Right lung (tissue), 5 donors: ENCODE measurements around the gene TMEM242. TPM values are rescaled to one million over a fixed set of nuclear protein-coding genes. Genes with fewer than 3 reads are reported as not detected.

Experiments used
- DNase-seq, 2 donors: peaks; one replicate each; pipeline ENCODE4 v3.0.0-alpha.2; 2013
- polyA plus RNA-seq, 5 donors: library from polyadenylated mRNA; unstranded; fragments of 120-200 nt; gene quantifications; one replicate each; pipeline versions ENCODE4 v1.2.1 to v1.2.3, GENCODE V29; 2013; ENCODE audit warnings: inconsistent platforms in 1 of 5, low replicate concordance in 1 of 5; ENCODE audit not compliant: insufficient read length in 5 of 5, insufficient read depth in 1 of 5

The TMEM242 gene
- polyA plus RNA-seq, 5 donors, result 11.9 to 16.0 (median 13.3) TPM

DNA sequence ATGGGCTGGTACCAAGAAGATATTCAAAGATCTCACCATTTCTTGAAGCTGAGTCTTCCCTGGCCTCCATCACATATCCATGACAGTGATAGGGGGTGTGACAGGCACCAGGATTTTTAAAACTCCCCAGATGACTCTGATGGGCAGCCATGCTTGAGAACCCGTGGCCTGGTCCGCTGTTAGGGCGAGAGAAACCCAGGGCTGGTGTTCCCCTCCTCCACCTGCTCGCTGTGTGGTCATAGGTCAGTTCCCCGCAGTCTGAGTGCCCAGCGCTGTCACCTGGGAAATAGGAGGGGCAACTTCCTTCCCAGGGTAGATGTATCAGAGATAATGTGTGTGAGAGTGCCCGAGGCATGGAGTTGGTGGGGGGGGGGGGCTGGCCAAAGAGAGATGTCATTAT, 50.9 kb downstream of the TMEM242 start:
- DNase-seq, result no peak

DNA sequence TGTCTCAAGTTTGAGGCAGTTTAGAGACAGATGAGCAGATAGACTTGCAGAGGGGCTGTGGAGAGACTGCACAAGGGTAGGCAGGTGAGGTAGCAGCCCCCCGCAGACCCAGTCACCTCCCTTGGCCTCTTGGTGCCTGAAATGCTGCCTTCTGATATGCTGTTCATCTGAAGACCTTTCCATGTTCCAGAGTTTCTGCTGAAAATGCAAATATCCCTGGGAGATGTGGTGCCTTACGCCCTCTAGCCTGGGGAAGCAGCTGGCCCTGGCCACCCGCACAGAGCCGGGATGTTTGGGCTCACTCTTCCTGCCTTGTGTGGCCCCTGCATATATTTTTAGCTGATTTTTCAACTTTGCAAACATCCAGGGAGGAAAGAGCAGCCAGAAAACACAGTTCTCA, 51.4 kb downstream of the TMEM242 start:
- DNase-seq, result no peak

DNA sequence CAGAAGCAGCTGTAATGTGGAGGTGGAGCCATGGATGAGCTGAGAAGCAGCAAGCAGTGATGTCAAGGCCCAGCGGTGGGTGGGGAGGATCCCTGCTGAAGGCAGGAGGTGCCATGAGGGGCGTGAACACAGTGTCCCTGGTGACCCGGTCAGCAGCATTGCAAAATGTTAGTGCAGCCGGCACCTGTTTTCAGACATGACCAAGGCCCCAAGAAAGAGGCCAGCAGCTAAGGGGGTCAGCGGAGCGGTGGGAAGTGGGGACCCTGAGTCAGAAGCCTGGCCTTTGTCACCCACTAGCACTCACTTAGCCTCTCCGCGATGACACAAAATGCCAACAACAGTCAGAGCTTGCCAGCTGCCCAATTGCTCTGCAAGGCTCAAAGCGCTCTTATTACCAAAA, 51.9 kb downstream of the TMEM242 start:
- DNase-seq, result no peak

DNA sequence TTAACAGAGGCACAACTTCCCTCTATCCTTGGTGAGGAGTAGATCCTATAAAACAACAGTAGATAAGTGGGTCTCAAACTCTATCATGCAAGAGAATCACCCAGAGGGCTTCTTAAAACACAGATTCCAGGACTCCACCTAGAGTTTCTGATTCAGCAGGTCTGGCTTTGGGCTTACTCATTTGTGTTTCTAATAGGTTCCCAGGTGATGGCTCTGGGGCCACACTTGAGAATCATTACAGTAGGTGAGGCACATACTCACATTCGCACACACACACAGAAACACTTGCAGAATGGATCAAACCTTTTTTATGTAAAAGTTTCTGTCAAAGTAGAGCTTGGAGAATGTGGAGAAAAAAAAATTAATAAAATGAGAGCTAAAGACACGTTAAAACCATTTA, 52.4 kb downstream of the TMEM242 start:
- DNase-seq, result no peak

DNA sequence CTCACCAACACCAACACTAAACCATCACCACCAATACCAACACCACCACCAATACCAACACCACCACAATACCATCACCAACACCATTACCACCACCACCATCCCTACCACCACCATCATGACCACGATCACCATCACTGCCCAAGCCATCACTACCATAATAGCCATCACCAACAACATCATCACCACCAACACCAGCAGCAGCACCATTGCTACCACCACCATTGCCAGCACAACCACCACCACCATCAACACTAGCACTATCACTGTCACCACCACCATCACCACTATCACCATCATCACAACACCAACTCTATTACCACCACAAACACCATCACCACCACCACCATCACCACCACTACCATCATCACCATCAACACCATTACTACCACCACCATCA, 53.0 kb downstream of the TMEM242 start:
- DNase-seq, result no peak

DNA sequence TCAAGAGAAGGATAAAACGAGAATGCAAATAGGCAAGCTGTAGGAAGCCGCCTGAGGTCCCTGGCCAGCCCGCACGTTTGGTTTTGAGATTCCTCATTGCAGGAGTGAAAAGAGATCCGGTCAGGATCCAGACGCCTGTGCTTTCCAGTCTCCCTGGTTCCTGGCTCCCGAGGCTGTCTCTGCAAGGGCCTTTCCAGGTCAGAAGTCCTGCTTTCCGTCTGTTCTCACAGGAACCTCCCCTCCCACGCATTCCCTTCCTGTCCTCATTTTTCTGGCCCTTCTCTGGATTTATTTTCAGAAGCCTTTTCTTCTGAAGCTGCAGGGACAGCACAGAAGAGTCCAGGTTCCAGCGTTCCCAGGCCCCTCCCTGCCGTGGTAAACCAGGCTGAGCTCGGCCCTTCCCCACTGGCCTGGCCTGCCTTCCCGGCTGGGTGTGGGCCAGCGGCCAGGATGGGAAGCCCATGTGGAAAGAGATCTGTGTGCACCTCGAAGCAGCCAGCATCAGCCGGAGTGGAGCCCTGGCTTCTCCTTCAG, 54.0 kb downstream of the TMEM242 start:
- DNase-seq, result peak; percentile 29 to 30

DNA sequence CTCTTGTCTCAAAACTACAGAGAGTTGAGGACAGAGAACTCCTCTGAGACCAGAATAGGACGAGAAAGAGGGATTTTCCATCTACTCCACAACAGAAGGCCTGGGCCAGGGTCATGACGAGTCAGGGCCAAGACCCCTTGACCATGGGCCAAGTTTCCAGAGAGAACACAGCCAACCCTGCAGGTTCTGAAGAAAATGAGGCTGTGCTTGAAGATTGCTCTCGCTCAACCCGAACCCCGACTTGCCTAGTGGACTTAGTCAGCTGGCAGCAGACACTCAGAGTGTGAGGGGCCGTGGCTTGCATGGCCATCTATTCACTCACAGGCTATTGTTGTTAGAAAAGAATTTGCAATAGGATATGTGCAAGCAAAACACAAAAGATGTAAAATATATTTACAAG, 54.5 kb downstream of the TMEM242 start:
- no peak for DNase-seq

DNA sequence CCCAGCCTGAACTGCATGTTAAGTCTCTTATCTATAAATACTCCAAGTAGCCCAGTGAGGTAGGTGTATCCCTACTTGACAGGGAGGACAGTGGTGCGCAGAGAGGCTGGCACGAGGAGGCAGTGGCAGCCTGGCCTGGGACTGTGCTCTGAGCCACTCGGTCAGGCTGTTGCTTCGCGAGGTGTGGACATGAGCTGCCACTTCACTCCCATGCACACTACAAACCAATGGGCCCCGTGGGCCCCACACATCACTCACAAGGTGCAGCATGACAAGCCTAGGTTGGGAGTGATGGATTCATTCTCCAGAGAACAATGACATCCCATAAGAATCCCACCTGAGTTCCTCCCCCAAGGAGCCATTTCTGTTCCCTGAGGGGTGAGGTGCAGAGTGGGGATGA, 54.9 kb downstream of the TMEM242 start:
- DNase-seq, result no peak

DNA sequence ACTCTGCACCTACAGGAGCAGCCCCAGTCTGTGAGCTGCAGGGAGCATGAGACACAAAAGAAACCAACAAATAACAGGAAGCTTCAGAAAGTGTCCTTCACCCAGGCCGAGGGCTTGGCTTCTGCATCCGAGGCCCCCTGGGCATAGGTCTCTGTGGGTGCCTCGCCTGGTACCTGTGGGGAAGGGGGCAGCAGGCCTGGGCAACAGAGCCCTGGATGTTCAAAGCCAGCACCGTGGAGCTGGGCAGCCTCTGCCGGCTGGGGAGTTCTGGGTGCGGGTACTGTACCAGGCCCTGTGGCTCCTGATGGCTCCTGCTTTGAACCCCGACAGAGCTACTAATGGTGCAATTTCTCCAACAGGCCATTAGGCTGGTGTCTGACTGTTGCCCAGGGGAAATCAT, 55.7 kb downstream of the TMEM242 start:
- DNase-seq, result no peak

DNA sequence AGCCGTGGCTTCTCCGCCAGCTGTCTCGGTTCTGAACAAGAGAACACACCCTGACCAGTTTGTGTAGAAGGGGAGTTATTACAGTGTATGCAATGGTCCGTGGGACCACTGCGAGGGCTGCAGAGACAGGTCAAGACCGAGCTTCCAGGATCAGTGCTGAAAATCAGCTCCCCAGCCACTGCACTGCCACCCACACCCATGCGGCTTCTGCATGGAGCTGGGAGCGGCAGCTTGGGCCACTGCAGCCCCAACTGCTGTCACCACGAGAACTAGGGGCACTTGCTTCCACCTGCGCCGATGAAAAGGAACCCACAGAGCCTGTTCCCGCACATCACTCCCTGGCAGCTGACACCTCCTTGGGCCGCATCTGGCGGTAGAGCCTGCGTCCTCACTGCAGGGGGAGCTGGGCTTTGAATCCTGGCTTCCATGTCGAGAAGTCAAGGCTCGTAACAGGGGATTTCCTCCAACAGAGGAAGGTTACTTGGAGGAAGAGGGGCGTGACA, 56.2 kb downstream of the TMEM242 start:
- DNase-seq, result no peak

DNA sequence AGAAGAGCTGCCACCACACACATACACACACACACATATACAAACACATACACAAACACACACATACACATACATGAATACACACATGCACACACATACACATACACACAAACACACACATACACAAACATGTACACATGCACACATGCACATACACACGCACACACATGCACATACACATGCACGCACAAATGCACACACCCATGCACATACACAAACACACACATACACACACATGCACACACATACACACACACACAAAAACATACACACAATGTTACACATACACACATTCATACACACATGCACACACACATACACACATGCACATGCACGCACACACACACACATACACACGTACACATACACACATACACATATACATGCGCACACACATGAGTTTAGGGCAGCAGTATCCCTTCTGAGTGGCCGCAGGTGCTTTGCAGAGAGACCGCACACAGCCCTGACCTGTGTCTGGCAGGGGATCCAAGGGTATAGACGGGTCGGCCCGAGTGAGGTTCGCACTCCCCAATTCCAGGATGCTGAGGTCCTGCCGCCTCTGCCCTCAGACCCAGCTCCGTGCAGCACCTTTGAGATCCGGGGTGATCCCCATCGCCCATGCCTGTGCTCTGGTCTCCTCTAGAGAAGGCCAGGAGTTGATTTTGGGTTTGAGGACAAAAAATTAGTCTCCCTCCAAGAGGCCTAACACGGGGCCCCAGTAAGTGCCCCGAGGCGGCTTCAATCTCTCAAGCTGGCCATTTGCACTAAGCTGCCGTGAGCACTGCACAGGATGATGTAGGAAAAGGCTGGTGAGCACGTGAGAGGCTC, 56.8 kb downstream of the TMEM242 start:
- no peak for DNase-seq

DNA sequence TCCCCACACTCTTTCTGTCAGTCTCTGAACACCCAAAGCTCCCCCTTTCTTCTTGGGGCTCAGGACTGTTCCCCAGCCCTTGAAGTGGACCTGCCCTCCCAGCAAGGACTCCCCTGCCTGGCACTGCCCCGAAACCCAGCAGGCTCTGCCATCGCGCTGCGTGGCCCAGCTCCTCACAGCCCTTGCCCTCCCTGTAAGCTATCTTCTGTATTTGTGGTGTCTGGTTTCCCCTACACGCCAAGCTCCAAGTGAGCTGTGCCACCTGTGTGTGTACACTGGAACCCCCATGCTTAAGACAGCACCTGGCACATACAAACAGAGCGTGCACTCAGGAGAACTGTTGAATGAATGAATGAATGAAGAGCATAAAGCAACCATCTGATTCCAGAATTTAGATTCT, 57.7 kb downstream of the TMEM242 start:
- DNase-seq, result no peak

DNA sequence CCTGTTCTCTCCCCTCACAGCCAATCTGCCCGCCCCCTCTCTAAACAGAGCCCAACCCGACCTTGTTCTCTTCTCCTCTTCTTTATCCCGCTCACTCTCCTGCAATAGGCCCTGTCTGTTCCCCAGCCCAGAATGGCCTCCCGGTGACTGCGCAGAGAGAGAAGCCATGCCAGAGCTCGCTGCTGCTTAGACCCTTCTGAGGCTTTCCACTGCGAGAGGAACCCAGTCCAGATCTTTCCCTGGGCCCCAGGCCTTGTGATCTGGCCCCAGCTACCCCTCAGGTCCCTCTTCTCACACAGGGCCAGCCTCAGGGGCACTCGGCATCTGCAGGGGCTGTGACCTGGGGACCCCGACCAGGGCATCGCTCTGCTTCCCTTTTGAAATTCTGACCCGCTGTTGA, 58.1 kb downstream of the TMEM242 start:
- DNase-seq, result no peak

DNA sequence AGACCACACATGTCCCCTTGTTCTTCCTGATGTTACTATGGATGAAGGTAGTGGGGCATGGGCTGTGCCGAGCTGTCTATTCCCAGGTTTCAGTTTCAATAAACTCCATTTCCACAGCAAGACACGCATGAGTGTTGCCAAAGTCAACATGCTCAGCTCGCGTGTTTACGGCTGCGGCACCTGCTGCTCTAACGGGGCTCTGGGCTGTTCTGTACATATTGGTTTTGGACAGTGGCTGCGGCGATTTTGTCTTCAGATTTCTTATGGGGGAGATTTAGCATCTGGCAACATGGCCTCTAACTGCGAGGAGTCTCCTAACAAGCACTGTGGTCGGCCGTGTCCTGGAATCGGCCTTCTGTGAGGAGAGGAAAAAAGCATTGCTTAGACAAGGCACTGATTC, 58.6 kb downstream of the TMEM242 start:
- DNase-seq, result no peak

DNA sequence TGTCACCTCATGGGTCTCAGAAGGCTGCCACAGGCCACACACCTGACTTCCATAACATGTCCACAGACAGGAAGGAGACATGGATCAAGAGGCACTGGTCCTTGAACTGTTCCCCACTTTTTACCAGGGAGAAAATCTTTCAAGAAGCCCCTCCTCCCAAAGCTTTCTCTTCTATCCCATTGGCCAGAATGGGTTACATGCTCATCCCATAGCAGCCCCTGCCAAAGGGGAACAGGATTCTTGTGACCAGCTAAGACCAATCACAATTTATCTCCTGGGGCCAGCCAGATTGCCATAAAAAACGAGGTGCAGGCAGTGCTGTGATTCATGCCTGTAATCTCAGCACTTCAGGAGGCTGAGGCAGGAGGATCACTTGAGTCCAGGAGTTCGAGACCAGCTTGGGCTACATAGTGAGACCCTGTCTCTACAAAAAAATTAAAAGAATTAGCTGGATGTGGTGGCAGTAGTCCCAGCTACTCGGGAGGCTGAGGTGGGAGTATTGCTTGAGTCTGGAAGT, 59.4 kb downstream of the TMEM242 start:
- DNase-seq, result no peak

DNA sequence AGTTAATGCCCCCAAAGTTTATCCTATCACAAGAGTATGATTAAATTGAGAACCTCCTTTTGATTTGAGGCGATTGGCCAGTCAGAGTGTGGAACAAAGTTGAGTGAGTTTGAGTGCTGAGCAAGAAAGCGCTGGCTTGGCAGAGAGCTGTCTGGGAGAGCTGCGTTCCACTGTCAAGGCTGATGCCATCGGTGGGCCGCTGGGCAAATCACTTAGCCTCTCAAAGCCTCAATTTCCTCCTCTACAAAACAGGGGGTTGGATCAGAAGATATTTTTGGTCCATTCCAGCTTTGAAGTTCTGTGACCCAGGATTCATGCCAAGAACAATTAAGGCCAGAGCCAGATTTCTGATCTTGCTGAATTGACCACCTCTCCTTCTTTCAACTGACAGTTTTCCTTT, 60.2 kb downstream of the TMEM242 start:
- DNase-seq, result no peak

DNA sequence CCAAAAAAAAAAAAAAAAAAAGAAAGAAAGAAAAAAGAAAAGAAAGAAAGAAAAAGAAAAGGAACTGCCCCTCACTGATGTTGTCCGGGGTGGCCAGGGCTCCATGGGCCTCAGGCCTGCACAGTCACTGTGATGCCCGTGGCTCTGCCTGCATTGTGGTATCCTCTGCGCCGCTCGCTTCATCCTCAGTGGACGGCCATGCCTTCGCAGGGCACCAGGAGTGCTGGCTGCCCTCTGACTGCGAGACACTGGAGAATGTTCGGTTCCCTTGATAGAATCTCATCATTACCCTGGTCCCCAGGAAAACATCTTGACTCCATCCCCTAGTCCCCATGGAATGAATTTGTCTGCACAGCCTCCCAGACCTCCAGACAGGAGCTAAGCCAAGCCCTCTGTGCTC, 61.7 kb downstream of the TMEM242 start:
- DNase-seq, result no peak

DNA sequence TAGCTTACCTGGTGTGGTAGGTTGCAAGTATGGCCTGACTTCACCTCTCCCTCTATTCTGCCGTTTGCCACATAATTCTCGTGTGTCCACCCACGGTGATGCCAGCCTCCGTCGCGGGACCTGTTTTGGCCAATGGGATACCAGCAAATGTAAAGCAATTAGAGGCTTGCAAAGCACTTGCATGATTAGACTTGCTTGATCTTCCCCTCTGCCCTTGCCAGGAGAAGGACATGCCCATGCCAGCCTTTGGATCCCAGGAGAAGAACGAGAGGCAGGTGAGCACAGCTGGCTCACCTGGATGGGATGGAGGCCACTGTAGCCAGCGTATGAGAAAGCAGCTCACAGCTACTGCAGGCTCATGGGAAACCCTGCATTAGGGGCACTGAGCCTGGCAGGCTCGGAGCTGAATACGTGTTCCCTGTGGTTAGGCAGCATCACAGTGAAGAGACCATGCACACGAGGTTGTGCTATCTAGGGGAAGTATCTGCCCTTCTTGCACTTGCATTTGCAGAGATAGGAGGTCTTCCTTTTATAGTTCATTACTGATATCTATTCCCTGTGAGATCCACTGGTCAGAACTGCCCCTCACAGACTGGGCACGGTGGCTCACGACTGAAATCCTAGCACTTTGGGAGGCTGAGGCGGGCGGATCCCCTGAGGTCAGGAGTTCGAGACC, 62.4 kb downstream of the TMEM242 start:
- DNase-seq, result no peak

DNA sequence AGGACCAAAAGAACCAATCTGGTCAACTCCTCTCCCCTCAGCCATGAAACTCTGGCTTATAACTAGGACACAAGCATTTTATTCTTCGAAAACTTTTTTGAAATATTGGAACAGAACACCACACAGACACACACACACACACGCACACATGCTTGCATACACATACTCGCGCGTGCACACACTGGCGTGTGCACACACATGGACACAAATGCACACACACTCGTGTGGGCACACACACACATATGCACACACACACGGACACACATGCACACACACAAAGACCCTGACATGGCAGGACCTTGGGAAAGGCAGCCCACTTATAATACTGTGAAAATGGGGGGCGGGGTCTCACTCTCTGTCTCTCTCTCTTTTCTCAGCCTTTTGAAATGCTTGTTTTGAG, 63.9 kb downstream of the TMEM242 start:
- no peak for DNase-seq

DNA sequence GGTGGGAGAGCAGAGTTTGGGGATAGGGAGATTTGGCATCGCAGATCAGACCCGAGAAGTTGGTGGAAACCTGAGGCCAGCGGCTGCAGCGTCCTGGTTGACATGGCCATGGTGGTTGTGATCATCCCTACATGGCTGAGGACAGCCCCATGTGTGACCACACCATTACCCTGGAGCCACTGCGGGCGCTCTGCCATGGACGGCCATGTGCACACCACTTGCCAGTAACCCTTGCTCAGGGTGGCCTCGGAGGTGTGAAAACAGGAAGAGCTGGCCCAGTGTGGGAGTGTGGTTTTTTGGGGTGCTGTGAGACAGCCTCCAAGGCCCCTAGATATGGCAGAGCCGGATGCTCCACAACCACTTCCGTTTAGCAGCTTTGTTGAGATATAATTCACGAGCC, 64.4 kb downstream of the TMEM242 start:
- no peak for DNase-seq

DNA sequence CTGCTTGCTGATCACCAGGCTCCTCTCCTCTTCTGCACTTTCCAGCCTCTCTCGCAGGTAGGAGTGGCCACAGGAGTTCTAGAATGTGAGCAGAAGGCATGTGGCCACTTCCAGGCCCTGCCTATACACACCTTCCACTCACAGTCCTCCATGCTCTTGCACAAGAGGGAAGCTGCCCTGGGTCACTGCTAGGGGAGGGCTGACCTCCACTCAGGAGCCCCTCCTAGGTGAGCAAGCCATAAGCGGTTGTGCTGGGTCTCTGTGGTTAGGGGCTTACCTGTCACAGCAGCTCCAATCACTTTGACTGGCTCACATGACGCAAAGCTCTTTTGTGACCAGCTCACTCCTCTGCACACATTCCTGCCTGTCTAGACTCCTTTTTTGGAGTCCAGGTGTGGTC, 68.2 kb downstream of the TMEM242 start:
- DNase-seq, result no peak

DNA sequence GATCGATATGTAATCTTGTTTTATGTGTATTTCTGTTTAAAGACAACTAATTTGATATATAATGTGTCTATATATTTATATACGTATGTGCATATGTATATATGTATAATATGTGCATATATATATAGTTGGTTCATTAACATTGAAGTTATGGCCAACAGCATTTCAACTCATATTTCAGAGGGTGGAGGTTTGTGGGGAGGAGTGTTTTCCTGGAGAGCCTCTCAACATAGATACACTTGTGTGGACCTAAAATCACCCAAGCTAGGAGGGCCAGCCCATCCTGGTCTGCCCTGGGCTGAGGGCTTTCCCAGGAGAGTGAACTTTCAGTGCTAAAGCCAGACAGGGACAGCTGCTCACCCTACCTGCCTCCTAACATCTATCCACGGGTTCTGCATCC, 68.8 kb downstream of the TMEM242 start:
- no peak for DNase-seq

DNA sequence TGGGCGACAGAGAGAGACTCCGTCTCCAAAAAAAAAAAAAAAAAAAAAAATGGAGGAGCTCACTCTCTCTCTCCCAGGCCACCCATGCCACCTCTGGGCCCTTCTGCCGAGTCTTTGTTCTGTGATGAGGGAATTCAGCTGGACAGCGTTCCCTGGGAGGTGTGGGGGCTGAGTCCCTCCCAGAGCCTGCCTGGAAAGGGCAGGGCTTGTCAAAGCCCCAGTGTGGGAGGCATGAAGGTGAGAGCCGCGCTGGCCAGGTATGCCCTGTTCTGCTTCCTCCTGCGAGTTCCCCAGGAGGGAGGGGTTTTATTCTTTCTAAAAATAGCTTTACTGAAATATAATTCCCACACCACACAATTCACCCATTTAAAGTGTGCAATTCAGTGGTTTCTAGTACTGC, 69.6 kb downstream of the TMEM242 start:
- DNase-seq, result no peak
